Keratinocyte (primary cell): ENCODE data around the gene DUSP7. TPM values are rescaled to one million over a fixed set of nuclear protein-coding genes. Genes with fewer than 3 reads are reported as not detected.

Experiments
- DNase-seq: peaks from one replicate; pipeline ENCODE4 v3.0.0-alpha.2; 2011; ENCODE audit warnings: low read depth, missing footprints, low spot score
- FAIRE-seq: peaks from 2 replicates; lab custom pipeline; 2011; peaks lifted over from hg19 to GRCh38; lab: Jason Lieb, UNC
- H2AFZ ChIP-seq: 2 replicates; pipeline ENCODE4 v1.6.0; 2012; ENCODE audit warnings: low read length, control low read depth, inconsistent platforms; ENCODE audit not compliant: control insufficient read depth
- H3K27ac ChIP-seq: 2 replicates; pipeline ENCODE4 v1.5.1; 2011; ENCODE audit warnings: low read length; ENCODE audit not compliant: control insufficient read depth, insufficient read depth
- H3K27me3 ChIP-seq: 3 replicates; pipeline ENCODE4 v1.6.0; 2011; ENCODE audit warnings: low read length; ENCODE audit not compliant: control insufficient read depth, insufficient read depth; ENCODE audit errors: extremely low read depth
- H3K36me3 ChIP-seq, 2 experiments: 2 replicates in 1 of 2; 3 replicates in 1 of 2; pipeline ENCODE4 v1.5.1; 2011; ENCODE audit warnings: low read length in 2 of 2, mild to moderate bottlenecking in 1 of 2; ENCODE audit not compliant: control insufficient read depth in 2 of 2, insufficient read depth in 2 of 2; ENCODE audit errors: extremely low read depth in 1 of 2
- H3K4me1 ChIP-seq: 3 replicates; pipeline ENCODE4 v1.5.1; 2011; ENCODE audit warnings: low read length; ENCODE audit not compliant: control insufficient read depth, insufficient read depth; ENCODE audit errors: extremely low read depth
- H3K4me2 ChIP-seq: 3 replicates; pipeline ENCODE4 v1.6.0; 2011; ENCODE audit warnings: low read depth, low read length; ENCODE audit not compliant: control insufficient read depth, insufficient read depth; ENCODE audit errors: extremely low read depth
- H3K4me3 ChIP-seq, 3 experiments: fragments of 200-600 bp in 1 of 3; sonication (generic) in 1 of 3; 2 replicates in 2 of 3; 3 replicates in 1 of 3; pipeline ENCODE4 v1.5.1; 2011 to 2016; ENCODE audit warnings: low read length in 3 of 3, mild to moderate bottlenecking in 3 of 3, control low read depth in 2 of 3, inconsistent platforms in 1 of 3, low read depth in 1 of 3, mixed read lengths in 1 of 3, mixed run types in 1 of 3, moderate library complexity in 1 of 3; ENCODE audit not compliant: control insufficient read depth in 2 of 3, insufficient read depth in 2 of 3; ENCODE audit errors: extremely low read depth in 1 of 3
- H3K79me2 ChIP-seq: 2 replicates; pipeline ENCODE4 v1.6.0; 2012; ENCODE audit warnings: low read length; ENCODE audit not compliant: control insufficient read depth, insufficient read depth
- H3K9ac ChIP-seq: 3 replicates; pipeline ENCODE4 v1.6.0; 2011; ENCODE audit warnings: low read length; ENCODE audit not compliant: control insufficient read depth, insufficient read depth; ENCODE audit errors: extremely low read depth
- H3K9me1 ChIP-seq: 3 replicates; pipeline ENCODE4 v1.6.0; 2011; ENCODE audit warnings: low read length; ENCODE audit not compliant: control insufficient read depth, insufficient read depth; ENCODE audit errors: extremely low read depth
- H3K9me3 ChIP-seq: 2 replicates; pipeline ENCODE4 v1.5.1; 2012; ENCODE audit warnings: low read depth, low read length; ENCODE audit not compliant: control insufficient read depth
- H4K20me1 ChIP-seq: 3 replicates; pipeline ENCODE4 v1.6.0; 2011; ENCODE audit warnings: low read length; ENCODE audit not compliant: control insufficient read depth, insufficient read depth; ENCODE audit errors: extremely low read depth
- EZH2 ChIP-seq: IDR thresholded peaks from one replicate; pipeline ENCODE4 v1.6.1; 2012; ENCODE audit warnings: inconsistent platforms, mild to moderate bottlenecking, low read length, moderate library complexity
- dilution Hi-C: fragments of 300-500 bp; cut with MboI; formaldehyde crosslinking; loops from one replicate; pipeline ENCODE4 v1.7.0; 2020; ENCODE audit warnings: low sequenced_read_pairs; ENCODE audit not compliant: extremely low pct_ligation_motif_present
- polyA plus RNA-seq, 5 experiments: library from polyadenylated mRNA; depleted of rRNA in 3 of 5; stranded (reverse) in 3 of 5; stranded (forward) in 1 of 5; unstranded in 1 of 5; fragments of >200 nt; gene quantifications; 1 replicate in 1 of 5; 2 replicates in 3 of 5; 3 replicates in 1 of 5; pipeline versions ENCODE4 v1.2.1 to v1.2.3, GENCODE V29; 2011 to 2012; ENCODE audit warnings: missing spikeins in 2 of 5, low read depth in 1 of 5, low replicate concordance in 1 of 5
- TF ChIP-seq, protein P1 (sequence below), 3 experiments: IDR thresholded peaks in 1 of 3; conservative IDR thresholded peaks in 1 of 3; optimal IDR thresholded peaks in 1 of 3; 2 replicates in 2 of 3; 3 replicates in 1 of 3; pipeline versions ENCODE3 to v1.5.1; 2011; ENCODE audit warnings: low read length in 3 of 3, mild to moderate bottlenecking in 3 of 3, moderate library complexity in 2 of 3, control low read depth in 1 of 3, inconsistent platforms in 1 of 3; ENCODE audit not compliant: insufficient read depth in 2 of 3; ENCODE audit errors: extremely low read depth in 1 of 3

DUSP7 gene
- polyA plus RNA-seq, 1 donor (not counting 4 experiments of a cell fraction or from before 2014, with no cell fraction given): 103 TPM

GRCh38 chr3:52064561-52064960 lies 8.2 kb upstream of the DUSP7 start:
- no peak for FAIRE-seq
- dilution Hi-C loops: no loop called here
- DNase-seq: no peak
- Histone ChIP-seq H3K4me1 (peaks cover 78% of the 10 kb centered on the region), H3K9me3 (no peaks in the 10 kb centered on the region), H3K36me3 (no peaks in the 10 kb centered on the region), H3K4me3 (no peak overlapping the region), H3K79me2 (no peaks in the 10 kb centered on the region), H3K4me2 (no peak overlapping the region), H3K27me3 (no peaks in the 10 kb centered on the region), H3K27ac (peak overlapping the region; percentile 84), H4K20me1 (no peaks in the 10 kb centered on the region), H3K9me1 (peaks cover 2% of the 10 kb centered on the region), H3K9ac (no peak overlapping the region), H2AFZ (no peak overlapping the region)
- no peak for TF ChIP-seq EZH2
- TF ChIP-seq, protein P1, sequence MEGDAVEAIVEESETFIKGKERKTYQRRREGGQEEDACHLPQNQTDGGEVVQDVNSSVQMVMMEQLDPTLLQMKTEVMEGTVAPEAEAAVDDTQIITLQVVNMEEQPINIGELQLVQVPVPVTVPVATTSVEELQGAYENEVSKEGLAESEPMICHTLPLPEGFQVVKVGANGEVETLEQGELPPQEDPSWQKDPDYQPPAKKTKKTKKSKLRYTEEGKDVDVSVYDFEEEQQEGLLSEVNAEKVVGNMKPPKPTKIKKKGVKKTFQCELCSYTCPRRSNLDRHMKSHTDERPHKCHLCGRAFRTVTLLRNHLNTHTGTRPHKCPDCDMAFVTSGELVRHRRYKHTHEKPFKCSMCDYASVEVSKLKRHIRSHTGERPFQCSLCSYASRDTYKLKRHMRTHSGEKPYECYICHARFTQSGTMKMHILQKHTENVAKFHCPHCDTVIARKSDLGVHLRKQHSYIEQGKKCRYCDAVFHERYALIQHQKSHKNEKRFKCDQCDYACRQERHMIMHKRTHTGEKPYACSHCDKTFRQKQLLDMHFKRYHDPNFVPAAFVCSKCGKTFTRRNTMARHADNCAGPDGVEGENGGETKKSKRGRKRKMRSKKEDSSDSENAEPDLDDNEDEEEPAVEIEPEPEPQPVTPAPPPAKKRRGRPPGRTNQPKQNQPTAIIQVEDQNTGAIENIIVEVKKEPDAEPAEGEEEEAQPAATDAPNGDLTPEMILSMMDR (optimal IDR thresholded peaks at IDR 0.05 in 1 of 3, IDR thresholded peaks at IDR 0.05 in 1 of 3, conservative IDR thresholded peaks at IDR 0.05 in 1 of 3; ENCODE audit: extremely low read depth in 1 of 3, insufficient read depth in 2 of 3, low read length in 3 of 3): no peak

DNA sequence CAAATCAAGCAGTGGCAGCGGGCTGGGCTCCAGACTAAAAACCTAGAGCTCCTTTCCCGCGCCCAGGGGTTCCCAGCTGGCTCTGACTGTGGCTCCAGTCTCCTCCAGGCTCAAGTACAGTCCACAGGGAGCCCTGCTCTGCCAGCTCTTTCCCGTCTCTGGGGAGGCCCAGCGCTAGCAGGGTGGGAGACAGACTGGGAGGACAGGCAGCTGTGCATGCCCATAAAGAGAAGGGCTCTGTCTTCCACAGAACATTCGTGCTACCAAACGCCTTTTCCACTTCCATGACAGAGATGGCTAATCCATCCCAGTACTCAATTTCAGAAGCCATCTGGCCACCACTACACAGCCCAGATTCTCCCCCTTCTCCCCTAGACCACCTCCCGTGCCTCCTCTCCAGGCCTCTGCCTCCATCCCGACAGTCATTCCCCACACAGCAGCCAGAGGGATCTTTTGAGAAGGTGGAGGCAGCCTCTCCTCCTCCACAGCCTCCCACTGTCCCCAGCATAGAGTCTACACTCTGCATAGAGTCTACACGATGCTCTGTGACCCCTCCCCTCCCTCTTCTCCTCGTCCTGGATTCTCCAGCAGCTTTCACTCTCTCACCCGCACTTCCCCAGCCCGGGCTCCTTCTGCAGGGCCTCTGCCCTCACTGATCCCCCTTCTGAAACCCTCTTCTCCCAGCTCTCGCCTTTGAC lies 6.8 kb upstream of the DUSP7 start:
- no peak for FAIRE-seq
- peak overlapping the region; percentile 14 for H2AFZ ChIP-seq
- H3K27ac ChIP-seq: peak overlapping the region; percentile 96

More for the DNA sequence above, 6.8 kb upstream of the DUSP7 start:
- dilution Hi-C loops: no loop called here
- Histone ChIP-seq H3K4me3 (no peak overlapping the region), H3K79me2 (peaks cover 4% of the 10 kb centered on the region), H3K4me2 (peak overlapping the region; percentile 62), H3K9me3 (no peaks in the 10 kb centered on the region), H3K27me3 (no peaks in the 10 kb centered on the region), H3K9me1 (peaks cover 2% of the 10 kb centered on the region), H4K20me1 (no peaks in the 10 kb centered on the region), H3K4me1 (peaks cover 90% of the 10 kb centered on the region), H3K36me3 (no peaks in the 10 kb centered on the region), H3K9ac (peak overlapping the region; percentile 78)
- TF ChIP-seq EZH2: no peak
- TF ChIP-seq, protein P1 (optimal IDR thresholded peaks at IDR 0.05 in 1 of 3, IDR thresholded peaks at IDR 0.05 in 1 of 3, conservative IDR thresholded peaks at IDR 0.05 in 1 of 3; ENCODE audit: extremely low read depth in 1 of 3, insufficient read depth in 2 of 3, low read length in 3 of 3): peak in 1 of 3 experiments; percentile 21
- DNase-seq: no peak
